HG03025 (cell line): ENCODE measurements around the gene OLFM2.
"Not testable (repeated sequence)": the region's sequence is repeated elsewhere in the genome, so short reads cannot be mapped to it uniquely, and the experiment has no call there.

Source experiments
- ATAC-seq: cut with Tn5 transposase; IDR thresholded peaks from one replicate; pipeline ENCODE4 v1.9.1; 2021; ENCODE audit warnings: mild to moderate bottlenecking, moderate library complexity; ENCODE audit not compliant: unreplicated experiment, low FRiP score

OLFM2 gene

GRCh38 chr19:9842834-9843625 is 93.3 kb downstream of the OLFM2 start:
- no peak for ATAC-seq

GRCh38 chr19:9839415-9839814 is 96.9 kb downstream of the OLFM2 start:
- no peak for ATAC-seq

GRCh38 chr19:9838324-9838723 is 98.0 kb downstream of the OLFM2 start:
- ATAC-seq: no peak

DNA sequence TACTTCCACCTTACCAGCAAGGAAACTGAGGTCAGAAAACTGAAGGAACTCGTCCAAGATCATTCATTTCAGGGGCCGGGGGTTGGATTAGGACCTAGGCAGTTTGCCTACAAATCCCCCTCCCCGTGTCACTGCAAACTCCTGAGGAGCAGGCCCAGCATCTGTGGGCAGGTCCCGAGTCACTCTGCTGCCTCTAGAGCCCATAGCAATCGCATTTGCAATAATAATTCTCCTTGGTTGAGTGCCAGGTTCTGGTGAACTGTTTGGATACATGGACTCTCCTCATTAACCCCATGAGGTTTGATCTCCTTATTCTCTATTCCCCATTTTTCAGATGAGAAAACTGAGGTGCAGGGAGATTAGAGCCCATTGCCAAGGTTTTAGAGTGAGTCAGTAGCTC is 100.3 kb downstream of the OLFM2 start:
- ATAC-seq: no peak

DNA sequence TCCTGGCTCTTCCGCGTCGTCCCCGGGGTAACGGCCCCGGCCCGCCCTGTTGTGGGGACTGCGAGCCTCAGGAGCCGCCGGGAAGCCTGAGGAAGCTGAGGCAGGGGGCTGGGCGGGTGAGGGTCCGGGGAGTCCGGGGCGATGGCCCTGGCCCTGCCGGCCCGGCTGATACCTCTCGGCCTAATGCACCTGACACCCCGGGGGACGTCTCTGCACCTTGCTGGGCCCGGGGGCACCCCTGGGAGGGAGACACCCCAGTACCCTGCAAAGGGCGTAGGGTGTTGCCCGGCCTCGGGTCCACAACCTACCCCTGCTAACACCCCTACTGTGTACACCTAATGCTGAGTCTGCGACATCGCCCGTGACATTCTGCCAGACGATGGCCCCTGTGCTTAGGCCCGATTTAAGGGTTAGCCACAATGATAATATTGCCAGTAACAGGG is 100.8 kb downstream of the OLFM2 start:
- ATAC-seq: peak; percentile 12

- peak; percentile 86 for ATAC-seq
These were observed 101.4 kb downstream of the OLFM2 start, which contains the start of gene PIN1 for GRCh38 chr19:9834726-9835506. Gene PIN1 (plus strand): TSS chr19:9835318. CDS start chr19:9835345, 27 bp downstream.

GRCh38 chr19:9834307-9834725 is 102.0 kb downstream of the OLFM2 start:
- ATAC-seq: no peak

DNA sequence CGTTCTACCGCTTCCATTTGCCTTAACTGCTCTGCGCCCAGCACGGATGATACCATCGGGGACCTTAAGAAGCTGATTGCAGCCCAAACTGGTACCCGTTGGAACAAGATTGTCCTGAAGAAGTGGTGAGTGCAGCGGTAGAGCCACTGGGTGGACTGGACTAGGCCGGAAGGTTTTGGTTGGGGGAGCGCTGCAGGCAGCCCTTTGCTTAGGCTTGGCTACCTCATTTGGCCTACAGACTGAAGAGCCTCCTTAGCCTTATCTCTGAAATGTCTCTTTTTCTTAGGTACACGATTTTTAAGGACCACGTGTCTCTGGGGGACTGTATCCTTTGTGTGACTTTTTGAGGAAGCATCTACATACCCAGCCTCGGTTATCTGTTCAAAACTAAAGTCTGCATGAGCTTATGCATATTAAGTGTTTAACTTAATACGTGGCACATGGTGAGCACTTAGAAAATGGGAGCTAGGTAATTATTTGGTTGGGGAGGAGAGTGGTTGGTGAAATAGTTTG is 107.7 kb downstream of the OLFM2 start:
- no peak for ATAC-seq

DNA sequence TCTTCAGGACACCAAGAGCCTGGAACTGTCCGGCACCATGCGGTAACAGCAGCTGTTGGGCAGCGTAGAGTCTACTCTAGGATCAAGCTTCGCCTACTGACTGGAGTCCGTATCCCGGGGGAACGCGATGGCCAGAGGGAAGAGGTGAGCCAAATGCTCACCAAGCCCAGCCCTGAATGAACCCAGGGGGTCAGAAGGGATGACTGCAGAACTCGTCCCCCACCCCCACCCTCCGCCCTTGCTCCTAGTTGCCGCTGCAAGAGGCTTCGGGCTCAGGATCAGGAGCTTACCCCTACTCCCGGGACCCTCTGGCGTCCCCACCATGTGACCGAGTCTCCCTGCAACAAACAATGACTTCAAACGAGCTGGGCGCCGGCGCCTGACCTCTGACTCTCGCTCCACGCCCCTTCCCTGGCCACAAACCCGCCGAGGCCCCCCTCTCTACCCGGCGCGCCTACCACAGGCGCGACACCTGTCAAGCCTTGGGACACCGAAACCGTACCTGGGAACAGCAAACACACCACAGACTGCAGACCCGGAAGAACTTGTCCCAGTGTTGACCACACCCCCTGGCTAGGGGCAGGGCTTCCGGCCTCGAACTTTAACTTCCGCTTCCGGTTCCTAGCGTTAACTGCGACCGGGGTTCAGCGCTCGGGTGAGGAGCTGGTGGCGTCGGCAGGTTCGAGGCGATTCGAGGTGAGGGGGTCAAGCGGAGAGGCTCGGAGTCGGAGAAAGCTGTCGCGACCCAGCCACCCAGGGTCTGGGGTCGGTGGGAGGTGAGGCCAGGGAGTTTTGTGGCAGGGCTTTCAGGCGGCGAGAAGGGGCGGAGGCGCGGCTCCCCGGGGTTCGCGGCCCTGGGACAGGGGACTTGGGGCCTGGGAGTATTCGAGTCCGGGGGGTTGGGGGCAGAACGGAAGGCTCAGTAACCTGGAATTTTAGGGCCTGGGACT is 108.8 kb downstream of the OLFM2 start, which contains the start of gene UBL5:
Gene UBL5, plus strand, starts transcription at position 630 of the 950 bp plus-strand sequence. CDS start 420 bp downstream, outside the sequence.
- ATAC-seq: peak; percentile 75

- no peak for ATAC-seq
These were observed 112.5 kb downstream of the OLFM2 start for GRCh38 chr19:9823816-9824215.

- not testable (repeated sequence) for ATAC-seq
These were observed 116.3 kb downstream of the OLFM2 start for GRCh38 chr19:9820034-9820433.

DNA sequence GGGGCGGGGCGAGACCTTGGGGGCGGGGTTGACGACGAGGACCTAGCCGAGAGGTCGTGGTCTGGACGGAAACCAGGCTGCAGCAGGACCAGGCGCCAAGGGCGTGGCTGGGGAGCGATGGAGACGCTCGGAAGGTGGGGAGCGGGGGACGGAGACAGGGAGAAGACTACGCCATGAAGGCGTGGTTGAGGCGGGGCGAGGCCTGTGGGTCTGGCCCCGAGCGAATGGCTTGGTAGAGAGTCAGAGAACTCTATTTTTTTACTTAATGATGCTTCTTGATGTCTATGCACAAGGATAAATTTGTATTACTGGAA is 116.8 kb downstream of the OLFM2 start:
- no peak for ATAC-seq

- peak; percentile 85 for ATAC-seq
These were observed 117.3 kb downstream of the OLFM2 start, which contains the start of gene FBXL12 for GRCh38 chr19:9818734-9819595. Gene FBXL12 (minus strand): TSS chr19:9819079. CDS start chr19:9818813, 266 bp downstream.

GRCh38 chr19:9818175-9818733 is 118.1 kb downstream of the OLFM2 start:
- ATAC-seq: peak; percentile 2

DNA sequence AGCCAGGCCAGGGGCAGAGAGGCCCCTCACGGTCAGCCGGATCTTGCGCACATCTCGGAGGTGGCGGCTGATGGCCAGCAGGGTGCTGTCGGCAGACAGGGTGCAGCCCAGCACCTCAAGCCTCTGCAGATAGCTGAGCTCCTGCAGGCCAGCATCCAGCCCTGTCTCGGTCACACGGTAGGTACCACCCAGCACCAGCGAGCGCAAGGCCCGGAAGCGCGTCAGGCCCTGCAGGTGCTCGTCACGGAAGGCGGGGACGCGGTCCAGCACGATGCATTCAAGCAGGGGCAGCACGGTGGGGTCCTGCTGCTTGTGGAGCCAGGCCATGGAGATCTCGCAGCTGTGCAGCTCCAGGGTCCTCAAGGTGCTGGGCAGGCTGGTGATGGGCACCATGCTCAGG is 125.2 kb downstream of the OLFM2 start:
- ATAC-seq: no peak

- ATAC-seq: no peak
These were observed 127.2 kb downstream of the OLFM2 start for GRCh38 chr19:9808855-9809824.

DNA sequence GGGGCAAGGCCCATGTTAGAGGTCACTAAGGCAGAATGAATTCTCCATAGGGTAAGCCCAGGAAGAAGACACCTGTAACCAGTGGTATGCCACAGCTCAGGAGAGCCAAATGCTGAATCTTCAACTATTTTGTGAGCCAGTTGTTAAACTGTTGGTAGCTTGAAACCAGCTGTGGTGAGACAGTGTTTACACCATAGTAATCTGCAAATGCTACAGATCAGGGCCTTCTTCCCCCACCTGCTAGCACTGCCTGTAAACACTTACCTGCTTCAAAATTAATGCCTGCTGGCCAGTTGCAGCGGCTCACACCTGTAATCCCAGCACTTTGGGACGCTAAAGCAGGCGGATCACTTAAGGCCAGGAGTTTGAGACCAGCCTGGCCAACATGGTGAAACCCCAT is 129.5 kb downstream of the OLFM2 start:
- no peak for ATAC-seq
